OCI-M1 (cell line): ENCODE data around the gene C22orf15.

Experiments
- DNase-seq: peaks from one replicate; lab custom pipeline; 2025; lab: John Stamatoyannopoulos, UW

The C22orf15 gene

GRCh38 chr22:23750714-23751440 is 11.9 kb upstream of the C22orf15 start, which contains the start of gene ZNF70:
Gene ZNF70, minus strand, starts transcription at chr22:23751112. Its CDS starts 5,972 bp downstream, at chr22:23745140.
- peak; percentile 94 for DNase-seq

DNA sequence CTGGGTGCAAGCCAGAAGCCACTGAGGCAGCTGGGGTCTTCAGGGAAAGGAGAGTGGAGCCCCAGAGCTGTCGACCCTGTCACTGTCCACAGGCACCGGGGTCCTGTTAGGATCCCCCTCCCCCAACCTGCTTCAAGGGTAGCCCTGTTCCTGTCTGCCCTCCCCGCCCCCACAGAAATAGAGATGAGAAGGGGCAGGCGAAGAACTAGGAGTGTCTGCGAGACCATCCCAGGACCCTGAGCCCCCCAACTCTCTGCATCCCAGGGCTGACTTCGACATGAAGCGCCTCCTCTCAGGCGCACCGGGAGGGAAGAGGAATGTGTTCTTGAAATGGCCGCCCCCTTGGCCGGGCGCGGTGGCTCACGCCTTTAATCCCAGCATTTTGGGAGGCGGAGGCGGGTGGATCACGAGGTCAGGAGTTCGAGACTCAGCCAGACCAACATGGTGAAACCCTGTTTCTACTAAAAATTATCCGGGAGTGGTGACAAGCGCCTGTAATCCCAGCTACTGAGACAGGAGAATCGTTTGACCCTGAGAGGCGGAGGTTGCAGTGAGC is 11.3 kb upstream of the C22orf15 start:
- peak; percentile 76 for DNase-seq

DNA sequence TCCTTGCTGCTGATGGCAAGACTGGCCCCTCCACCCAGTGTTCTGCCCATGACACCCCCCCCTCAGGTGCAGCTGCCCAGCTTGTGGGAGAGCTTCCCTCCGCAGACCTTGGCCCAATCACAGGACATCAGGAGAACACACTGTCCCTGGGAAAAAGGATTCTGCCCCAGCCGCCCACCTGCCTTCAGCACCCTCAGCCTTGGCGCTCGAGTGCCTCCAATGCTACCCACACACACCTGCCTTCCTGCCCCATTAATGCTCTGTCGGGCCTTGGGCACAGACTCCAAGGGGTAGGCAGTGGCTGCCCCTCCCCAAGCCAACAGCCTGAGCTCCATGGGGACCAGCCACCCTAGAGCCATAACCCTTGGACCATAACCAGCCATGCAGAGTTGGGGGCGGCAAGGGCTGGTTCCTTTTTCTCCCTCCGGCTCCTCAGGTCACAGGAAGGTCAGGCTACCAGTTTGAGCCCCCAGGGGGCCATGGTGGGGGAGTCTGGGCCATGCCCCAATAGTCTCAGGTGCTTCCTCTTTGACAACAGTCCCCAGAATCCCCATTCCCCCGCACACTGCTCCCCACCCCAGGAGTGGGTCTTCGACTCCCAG is 10.6 kb upstream of the C22orf15 start:
- DNase-seq = no peak

GRCh38 chr22:23752750-23753149 is 10.0 kb upstream of the C22orf15 start:
- DNase-seq = no peak

- no peak for DNase-seq
Measured at GRCh38 chr22:23753385-23753784, 9.4 kb upstream of the C22orf15 start.

DNA sequence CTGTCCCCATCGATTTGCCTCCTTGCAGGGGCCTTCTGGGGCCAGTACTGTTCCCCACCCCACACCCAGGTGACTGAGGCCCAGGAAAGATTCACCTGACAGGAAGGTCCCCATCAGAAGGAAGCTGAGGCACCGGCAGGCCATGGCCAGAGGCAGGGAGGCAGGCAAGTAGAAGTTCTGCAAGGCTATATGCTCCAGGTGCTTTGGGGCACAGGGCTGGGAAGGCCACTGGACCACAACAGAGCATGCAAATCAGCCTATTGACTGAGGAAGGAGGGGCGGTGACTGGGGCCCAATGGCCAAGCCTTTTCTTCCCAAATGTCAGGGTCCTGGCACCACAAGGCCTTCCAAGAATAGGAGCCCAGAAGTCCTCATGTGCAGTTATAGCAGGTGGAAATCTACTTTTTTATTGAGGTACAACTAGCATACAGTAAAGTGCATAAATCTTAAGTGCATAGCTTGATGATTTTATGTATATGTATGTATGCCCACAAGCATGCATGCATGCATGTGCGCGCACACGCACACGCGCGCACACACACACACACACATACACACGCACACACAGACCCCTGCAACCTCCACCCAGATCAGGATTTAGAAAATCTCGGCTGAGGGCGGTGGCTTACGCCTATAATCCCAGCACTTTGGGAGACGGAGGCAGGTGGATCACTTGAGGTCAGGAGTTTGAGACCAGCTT is 8.4 kb upstream of the C22orf15 start, which contains the start of gene VPREB3:
Gene VPREB3 (minus strand): TSS at position 206 of the 700 bp plus-strand sequence. CDS start 62 bp downstream, at position 144.
- DNase-seq = no peak

- DNase-seq = no peak
Measured at GRCh38 chr22:23754980-23755636, 7.7 kb upstream of the C22orf15 start.

GRCh38 chr22:23755711-23756110 is 7.1 kb upstream of the C22orf15 start:
- DNase-seq = no peak

DNA sequence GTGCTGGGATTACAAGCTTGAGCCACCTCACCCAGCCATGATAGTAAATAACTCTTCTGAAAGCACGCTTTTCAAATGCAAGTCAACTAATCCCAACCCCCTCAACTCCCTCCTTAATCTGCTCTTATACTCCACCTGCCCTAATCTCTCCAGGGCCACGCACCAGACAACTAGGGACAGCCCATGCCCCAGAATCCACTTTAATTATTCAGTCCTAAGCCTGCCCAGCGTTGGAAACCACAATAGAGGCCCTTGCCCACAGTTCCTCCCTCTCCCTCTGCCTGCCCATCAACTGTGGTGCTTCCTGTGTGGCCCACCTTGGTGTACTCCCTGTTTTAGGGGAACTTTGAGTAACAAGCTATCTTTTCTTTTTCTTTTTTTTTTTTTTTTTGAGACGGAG is 5.9 kb upstream of the C22orf15 start:
- DNase-seq = no peak

- no peak for DNase-seq
Measured at GRCh38 chr22:23759566-23759965, 3.2 kb upstream of the C22orf15 start.

DNA sequence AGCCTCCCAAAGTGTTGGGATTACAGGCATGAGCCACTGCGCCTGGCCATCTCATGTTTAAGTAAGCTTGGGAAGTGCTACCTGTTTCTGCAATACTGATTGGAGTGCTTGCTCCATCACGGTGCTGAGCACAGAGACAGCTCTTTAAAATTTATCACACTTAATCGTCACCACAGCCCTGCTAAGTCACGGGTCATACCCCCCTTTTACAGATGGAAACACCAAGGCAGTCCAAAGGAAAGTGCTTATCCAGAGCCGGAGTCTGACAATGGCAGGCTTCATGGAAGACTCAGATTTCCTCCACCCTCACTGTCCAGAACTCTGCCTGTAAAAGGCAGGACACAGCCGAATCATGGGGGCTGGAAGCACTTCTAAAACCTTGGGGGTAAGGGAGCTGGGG is 2.7 kb upstream of the C22orf15 start:
- no peak for DNase-seq

- no peak for DNase-seq
Measured at GRCh38 chr22:23763579-23763945, 772 bp downstream of the C22orf15 start.

DNA sequence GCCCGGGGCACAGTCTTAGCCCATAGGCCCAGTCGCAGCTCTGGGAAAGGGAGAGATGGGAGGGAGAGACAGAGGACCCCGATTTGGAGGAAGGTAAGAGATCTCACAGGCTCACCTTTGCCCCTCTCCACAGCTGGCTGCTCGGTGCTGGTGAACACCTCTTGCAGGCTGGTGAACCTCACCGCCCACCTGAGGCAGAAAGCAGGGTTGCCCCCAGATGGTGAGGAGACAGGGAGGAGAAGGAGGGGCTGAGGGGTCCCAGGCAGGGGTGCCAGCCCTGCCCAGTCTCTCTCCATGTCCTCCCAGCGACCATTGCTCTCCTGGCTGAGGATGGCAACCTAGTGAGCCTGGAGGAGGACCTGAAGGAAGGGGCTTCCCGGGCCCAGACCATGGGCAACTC is 1.2 kb downstream of the C22orf15 start:
- no peak for DNase-seq

- DNase-seq = peak; percentile 48
Measured at GRCh38 chr22:23764899-23765881, 2.4 kb downstream of the C22orf15 start.

- no peak for DNase-seq
Measured at GRCh38 chr22:23767303-23767672, 4.5 kb downstream of the C22orf15 start.

- peak; percentile 96 for DNase-seq
Measured at GRCh38 chr22:23767673-23768548, 5.1 kb downstream of the C22orf15 start, which contains the start of gene CHCHD10. Gene CHCHD10, minus strand, starts transcription at chr22:23767972. Its CDS starts 98 bp downstream, at chr22:23767874.

GRCh38 chr22:23769321-23769965 is 6.7 kb downstream of the C22orf15 start:
- DNase-seq = no peak

DNA sequence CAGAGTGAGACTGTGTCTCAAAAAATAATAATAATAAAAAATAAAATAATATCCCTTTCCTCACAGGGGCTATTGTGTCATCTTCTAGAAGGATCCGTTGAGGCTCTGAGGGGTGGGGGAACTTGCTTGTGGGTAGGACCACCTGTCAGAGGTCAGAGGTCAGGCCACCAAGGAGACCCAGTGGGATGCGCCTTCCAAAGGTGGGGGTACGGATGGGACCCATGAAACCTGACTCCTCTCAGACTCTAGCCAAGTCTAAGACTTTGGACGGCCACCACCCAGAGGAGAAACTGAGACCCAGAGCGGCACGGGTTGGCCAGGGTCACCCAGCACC is 9.5 kb downstream of the C22orf15 start:
- DNase-seq = no peak
